Neural progenitor cell (in vitro differentiated cells): Measurements from ENCODE around the gene SLC7A6OS.

Experiments
- EZH2 ChIP-seq: fragments of 200-600 bp; sonication (generic); IDR thresholded peaks from 2 replicates; pipeline ENCODE4 v1.6.1; 2017; ENCODE audit warnings: antibody characterized with exemption, mild to moderate bottlenecking, moderate library complexity
- EZH2phosphoT487 ChIP-seq: fragments of 200-600 bp; sonication (generic); IDR thresholded peaks from 2 replicates; pipeline ENCODE4 v1.6.1; 2017; ENCODE audit warnings: antibody characterized with exemption
- TF ChIP-seq, protein P1 (sequence below): fragments of 200-600 bp; sonication (generic); IDR thresholded peaks from 2 replicates; pipeline ENCODE4 v1.5.1; 2017; ENCODE audit warnings: antibody characterized with exemption, mild to moderate bottlenecking

- TF ChIP-seq, protein P1, sequence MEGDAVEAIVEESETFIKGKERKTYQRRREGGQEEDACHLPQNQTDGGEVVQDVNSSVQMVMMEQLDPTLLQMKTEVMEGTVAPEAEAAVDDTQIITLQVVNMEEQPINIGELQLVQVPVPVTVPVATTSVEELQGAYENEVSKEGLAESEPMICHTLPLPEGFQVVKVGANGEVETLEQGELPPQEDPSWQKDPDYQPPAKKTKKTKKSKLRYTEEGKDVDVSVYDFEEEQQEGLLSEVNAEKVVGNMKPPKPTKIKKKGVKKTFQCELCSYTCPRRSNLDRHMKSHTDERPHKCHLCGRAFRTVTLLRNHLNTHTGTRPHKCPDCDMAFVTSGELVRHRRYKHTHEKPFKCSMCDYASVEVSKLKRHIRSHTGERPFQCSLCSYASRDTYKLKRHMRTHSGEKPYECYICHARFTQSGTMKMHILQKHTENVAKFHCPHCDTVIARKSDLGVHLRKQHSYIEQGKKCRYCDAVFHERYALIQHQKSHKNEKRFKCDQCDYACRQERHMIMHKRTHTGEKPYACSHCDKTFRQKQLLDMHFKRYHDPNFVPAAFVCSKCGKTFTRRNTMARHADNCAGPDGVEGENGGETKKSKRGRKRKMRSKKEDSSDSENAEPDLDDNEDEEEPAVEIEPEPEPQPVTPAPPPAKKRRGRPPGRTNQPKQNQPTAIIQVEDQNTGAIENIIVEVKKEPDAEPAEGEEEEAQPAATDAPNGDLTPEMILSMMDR, result no peak
- no peak for TF ChIP-seq EZH2phosphoT487
- no peak for TF ChIP-seq EZH2
These were observed 35.4 kb upstream of the SLC7A6OS start for GRCh38 chr16:68345958-68346635.
